Right renal pelvis (tissue), 4 donors: ENCODE data around the gene LRCH1. TPM values are rescaled to one million over a fixed set of nuclear protein-coding genes. Genes with fewer than 3 reads are reported as not detected.

Source experiments
- DNase-seq, 4 donors: peaks; one replicate each; pipeline ENCODE4 v3.0.0-alpha.2; 2013; ENCODE audit warnings: low read depth in 4 of 4, low spot score in 3 of 4, missing footprints in 1 of 4
- polyA plus RNA-seq, 4 donors: library from polyadenylated mRNA; unstranded; fragments of 120-200 nt; gene quantifications; one replicate each; pipeline ENCODE4 v1.2.1, GENCODE V29; 2013; ENCODE audit not compliant: insufficient read length in 4 of 4

Gene LRCH1
- polyA plus RNA-seq, 4 donors, result 28.3 to 37.4 (median 35.2) TPM

DNA sequence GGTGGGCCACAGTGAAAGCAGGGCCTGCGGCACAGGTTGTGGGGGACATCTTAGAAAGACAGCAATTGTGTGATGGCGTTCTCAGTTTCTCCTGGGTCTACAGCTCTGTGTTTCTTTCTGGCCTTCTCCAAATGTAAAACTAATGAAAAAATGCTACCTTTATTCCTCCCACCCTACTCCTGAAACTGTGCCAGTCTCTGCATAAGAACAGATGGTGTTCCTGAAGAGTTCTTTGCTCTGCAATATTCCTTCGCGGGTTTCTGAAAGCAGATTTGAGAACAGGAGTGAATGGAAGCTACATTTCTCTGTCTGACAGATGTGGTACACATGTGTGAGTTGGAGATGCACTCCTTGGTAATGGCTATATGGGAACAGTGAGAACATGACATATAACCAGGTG, 18.0 kb upstream of the LRCH1 start:
- DNase-seq, result no peak

DNA sequence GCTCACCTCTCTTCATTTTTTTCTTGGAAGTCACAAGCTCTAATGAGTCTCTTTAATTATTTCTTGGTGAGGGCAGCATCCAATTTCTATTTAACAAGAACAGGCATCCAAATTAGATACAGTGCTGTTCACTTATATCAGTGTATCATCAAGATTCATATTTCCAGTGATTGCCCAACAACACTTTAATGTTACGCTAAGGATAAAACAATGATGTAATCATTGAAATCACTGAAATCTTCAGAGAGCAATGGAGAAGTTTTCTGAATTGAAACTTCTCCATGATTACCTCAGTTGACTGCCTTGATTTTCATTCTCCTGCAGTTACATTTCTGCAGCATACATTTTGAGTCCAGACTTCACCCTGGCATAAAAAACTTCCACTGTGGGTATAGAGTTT, 17.1 kb upstream of the LRCH1 start:
- DNase-seq, result no peak

DNA sequence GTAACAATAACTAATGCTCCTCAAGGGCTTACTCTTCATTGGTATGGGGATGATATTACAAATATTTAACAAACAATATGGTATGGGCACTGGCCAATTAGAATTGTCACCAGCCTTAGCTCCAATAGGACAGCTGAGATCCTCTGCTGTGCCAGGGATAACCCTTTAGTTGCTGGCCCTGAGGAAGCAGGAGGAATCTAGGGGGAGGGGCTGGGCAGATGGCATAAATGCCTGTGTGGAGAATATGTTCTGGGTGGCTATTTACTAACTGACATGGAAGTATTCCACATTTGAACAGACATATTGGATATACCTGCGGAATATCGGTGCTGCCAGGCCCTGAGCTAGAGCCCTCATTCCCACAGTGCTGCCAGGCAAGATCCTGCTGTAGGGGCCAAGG, 16.6 kb upstream of the LRCH1 start:
- DNase-seq, result no peak

DNA sequence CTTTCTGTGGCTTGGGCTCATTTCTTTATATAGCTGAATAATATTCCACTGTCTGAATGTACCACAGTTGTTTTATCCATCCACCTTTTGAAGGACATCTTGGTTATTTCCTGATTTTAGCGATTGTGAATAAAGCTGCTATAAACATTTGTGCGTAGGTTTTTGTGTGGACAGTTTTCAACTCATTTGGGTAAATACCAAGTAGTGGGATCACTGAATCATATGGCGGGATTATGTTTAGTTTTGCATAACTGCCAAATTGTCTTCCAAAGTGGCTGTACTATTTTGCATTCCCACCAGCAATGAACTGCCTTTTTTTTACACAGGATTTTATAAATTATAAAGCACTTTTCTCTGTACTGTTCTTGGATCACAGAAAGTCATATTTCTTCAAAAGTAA, 13.7 kb upstream of the LRCH1 start:
- DNase-seq, result no peak

DNA sequence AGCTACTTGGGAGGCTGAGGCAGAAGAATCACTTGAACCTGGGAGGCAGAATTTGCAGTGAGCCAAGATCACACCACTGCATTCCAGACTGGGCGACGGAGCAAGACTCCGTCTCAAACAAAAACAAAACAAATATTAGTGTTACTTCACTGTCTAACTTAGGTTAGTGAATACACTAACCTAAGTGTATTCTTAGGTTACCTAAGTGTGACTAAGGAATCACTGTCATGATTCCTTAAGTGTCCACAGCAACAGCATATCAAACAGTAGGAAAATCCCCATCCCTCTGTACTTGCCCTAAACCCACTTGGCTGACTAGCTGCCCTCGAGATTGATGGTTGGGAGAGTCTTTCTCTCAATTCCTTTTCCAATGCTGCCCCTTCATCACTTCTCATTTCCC, 11.8 kb upstream of the LRCH1 start:
- no peak for DNase-seq

DNA sequence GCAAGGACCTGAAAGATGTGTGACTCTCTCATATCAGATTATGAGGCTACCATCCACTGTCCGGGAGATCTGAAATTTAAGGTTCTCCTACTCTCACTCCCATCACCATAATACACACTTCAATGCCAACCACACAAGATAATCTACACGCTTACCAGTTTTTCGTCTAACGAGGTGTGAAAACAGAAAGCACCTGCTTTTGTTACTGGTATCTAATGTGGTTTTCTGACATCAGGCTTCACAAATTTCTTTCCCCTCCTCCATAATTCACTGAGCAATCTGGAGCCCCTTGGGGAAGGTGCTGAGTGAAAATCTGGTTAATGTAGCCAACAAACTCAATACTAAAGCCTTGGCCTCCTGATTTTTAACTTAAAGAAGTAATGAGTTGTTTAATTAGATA, 10.1 kb upstream of the LRCH1 start:
- no peak for DNase-seq

DNA sequence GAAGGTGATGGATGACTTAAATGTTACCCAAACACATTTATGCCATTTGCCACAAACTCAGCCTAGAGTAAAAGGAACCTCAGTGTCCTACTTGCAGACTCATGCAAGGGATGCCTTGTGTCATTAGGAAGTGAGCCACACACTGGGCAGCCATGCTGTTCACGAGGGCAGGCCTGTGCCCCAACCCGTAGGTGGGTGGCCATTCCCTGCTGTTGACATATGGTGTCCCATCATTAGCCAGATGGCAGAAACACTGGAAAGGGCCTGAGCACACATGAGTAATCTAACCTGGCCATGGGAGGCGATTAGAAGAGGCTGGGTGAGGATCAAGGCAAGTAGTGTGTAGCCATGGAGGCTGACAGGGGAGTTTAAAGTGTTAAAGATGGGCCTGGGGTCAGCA, 9.7 kb upstream of the LRCH1 start:
- DNase-seq, result no peak

DNA sequence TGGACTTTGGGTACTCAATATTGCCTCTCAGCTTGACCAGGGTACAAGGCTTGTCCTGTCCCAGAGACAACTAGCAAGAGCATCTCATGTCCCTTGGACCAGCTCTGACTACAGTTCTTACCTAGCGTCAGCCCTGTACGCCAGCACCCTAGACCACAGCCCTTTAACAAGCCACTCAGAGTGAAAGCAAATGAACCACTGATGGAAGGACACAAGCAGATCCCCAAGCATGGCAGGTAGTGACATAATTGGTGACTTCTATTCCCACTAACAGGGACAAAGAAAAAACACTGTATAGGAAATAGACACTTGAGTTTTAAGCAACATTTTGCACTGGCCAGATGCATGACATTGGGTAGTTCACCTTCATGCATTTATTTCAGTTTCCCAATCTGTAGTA, 8.8 kb upstream of the LRCH1 start:
- no peak for DNase-seq

DNA sequence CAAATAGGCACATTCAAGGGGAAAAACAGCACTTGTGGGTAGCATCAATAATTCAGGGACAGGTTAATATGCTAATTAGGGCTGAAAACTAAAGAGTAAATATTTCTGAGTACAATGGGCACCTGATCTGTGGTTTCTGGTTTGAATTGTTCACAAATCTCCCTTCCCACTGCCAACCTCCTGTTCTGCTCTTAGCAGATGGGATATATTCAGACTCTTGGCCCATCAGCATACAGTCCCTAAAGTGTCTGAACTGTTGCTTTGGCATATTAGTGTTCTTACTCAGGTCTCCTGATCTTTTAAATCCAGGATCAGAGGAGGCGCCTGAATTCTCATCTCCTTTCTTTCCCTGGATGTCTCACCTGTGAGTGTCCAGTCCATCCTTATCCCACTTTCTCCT, 8.2 kb upstream of the LRCH1 start:
- no peak for DNase-seq

DNA sequence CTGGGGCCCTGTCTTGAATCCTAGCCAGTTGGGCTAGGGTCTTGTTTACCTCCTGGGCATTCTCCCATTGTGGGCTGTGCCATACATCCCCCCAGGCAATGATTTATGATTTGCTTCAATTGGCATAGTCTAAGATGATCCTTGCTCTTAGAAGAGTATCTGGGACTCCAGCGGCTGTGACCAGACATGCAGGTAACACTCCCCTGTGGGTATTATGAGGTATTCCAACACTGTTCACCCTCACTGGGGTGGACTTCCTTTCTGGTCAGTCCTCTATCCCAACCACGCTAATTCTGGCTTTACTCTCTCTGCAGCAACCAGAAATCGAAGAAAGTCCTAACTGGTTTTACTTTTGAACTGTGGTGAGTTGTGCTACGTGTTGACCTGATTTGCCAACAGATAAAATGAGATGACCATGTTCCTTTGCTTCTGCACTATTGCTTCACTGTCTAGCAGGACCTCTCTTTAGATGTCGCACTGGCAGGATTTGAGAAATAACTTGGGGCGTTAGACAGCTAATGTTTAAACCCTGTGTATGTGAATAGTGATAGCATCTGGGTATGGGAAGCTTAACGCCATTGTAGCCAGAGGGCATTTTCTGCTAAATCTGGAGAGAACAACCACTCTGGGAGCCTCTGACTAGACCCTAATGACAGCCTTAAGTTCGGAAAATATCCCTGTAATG, 6.7 kb upstream of the LRCH1 start:
- DNase-seq, result no peak

DNA sequence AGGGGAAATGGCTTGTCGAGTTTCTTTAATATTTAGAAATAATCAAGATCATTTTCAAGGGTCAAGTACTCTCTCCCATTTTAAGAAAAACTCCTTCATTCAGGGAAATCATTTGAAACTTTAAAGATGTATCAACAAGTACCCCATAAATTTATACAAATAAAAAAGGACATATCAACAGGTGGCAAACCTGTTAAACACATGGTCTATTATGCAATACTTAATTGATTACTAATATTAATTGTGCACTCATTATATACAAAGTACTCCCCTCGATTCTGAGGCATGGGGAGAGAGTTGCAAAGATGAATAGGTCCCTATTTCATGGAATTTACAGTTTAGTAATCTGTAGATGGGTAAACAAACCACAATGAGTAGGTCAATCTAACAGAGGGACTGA, 2.1 kb upstream of the LRCH1 start:
- DNase-seq, result no peak

DNA sequence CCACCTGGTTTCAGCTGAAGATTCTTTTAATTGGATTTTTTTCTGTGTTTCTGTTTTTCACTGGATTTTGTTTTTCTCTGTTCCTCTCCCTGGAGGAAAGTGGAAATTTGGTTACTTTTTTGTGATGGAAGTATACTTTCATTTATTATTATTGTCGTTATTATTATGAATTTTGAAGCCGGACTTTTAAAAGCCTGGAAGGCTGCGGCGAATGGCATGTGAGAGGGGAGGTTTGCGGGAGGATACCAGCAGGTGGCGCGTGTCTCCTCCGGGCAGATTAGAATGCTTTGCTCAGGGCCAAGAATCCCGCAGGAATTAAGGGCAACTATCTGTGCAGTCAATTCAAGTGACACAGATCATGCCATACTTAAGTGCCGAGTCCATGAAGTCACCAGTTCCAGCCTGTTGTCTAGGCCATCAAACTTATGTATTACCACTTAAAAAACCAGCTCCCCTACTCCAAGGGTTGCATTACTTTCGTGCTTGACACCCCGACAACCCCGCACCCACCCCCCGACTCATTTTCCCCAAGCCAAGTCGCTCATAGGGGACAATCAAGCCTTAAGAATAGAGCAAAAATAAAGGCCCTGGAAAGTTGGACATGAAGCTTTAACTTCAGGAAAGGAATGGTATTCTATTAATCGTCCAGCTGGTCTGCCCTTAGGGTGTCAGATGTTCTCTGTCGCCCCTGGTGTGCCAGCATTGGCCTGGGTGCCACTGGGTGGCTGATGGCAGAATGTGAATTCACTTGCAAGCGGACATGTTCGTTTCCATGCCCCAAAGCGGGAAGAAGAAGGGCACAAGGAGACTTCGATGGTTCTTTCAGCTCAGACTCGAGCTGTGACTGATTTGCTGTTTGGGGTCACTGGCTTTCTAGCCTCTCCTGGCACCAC, 1.3 kb upstream of the LRCH1 start:
- DNase-seq, result peak in 1 of 4 donors; percentile 39

DNA sequence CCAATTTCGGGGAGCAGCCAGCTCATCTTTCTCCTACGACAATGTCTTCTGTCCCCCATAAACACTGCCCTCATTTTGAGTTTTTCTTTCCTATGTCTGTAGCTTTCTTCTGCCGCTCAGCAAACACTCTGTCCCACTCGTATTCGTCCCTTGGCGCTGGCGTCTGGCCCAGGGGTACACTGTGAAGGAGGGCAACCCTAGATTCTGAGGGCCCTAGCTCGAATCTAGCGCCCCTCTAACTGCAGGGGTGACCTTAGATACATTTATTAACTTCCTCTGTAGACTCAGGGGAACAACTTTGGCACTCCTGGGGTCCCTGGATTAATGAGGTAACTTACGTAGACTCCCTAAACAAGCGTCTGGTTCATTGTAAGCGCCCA, 677 bp upstream of the LRCH1 start:
- peak in 1 of 4 donors; percentile 10 for DNase-seq

DNA sequence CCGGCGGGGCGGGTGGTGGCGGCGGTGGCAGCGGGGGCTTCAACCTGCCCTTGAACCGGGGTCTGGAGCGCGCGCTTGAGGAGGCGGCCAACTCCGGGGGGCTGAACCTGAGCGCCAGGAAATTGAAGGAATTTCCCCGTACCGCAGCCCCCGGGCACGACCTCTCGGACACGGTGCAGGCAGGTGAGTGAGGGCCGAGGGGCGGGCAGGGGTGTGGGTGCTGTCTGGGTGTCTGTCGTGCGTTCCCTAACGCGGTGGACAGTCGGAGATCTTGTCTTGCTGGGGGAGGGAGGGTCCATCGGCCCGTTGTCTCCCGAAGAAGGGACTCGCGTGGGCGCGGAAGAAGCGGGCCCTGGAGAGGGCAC, 533 bp downstream of the LRCH1 start:
- DNase-seq, result peak in 1 of 4 donors; percentile 41

DNA sequence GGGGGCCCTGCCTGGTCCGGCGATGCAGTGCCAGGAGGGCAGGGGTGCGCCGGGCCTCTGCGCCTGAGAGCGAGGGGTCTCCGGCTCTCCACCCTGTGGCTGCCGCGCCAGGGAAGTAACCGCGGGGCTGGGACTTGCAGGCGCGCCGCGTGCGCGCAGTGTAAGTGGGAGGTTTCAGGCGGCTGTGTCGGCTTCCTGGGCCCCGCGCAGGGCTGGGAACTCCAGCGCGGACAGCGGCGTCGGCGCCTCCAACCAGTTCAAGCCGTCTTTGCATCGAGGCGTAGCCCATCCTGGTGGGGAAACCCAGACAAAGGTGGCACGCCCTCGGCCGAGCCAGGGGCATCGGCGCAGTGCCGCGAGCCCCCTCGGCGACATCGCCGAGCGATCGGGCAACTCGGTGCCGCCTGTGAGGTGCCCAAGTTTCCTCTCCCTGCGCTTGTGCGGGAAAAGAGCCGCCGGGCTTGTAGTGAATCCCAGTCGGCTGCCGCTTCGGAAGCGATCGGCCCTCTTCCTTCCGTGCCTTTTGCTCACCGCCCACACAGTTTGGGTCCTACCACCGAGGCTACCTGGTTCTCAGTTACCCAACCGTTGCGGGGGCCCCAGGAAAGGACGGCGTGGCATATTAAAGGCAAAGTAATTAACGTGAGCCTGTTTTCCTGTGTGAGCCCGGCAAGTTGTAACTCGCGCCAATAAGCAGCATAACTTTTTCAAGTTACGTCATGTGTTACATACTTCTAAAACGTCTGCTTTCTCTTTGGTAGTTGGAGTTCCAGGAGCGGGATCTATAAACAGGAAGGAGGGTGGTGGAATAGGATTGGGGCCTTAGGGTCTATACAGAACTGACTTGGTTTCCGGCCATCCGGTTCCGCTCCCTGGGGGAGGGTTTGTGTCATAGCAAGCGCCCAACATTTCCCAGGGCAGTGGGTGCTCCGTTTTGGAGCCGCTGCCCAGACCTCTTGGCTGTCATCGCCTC, 1.2 kb downstream of the LRCH1 start:
- DNase-seq, result peak in 1 of 4 donors; percentile 52

DNA sequence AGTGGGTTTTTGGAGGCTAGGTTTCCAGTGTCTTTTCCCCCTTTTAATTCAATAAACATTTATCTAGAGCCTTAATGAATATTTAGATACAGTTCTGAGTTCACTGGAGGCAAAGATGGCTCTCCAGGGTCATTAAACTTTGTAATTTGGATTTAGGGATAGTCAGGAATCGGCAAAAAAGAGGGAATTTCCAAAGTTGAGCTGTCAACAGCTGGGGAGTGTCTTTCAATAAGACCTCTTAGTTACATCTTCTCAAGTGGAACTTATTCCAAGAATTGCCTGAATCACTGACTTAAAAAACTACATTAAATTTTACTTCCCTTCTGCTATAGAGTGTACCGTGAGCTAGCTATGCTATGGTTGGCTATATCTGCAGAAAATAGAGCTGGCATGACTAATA, 2.0 kb downstream of the LRCH1 start:
- no peak for DNase-seq

DNA sequence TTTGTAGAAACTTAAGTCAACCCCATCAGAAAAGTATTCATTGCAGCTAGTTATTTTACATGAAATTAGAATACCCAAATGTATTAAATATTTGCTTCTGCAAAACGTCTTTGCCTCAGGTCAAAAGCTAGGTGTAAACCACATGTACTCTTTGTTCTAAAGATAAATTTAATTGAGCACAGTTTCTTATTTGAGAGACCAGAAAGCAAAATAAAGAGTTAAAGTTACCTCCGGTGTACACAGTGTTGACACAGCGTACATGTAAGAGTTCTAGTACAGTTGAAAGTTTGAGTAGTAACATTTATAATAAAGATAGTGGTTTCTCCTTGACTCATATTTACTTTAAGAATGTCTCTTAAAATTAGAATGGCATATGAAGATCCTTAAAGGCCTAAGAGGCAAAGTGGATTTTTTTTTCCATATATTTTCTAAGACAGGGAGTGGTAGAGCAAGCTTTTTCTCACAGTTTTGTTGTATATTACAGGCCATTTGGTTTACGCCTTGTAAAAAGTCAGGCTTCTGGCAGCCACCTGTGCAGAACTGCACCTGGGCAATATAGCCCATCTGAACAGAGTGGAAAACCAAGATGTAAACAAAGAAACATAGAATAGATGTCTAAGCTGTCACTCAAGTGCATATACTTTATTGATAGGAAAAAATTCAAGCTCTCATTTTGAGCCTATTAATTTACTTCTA, 2.9 kb downstream of the LRCH1 start:
- DNase-seq, result no peak

DNA sequence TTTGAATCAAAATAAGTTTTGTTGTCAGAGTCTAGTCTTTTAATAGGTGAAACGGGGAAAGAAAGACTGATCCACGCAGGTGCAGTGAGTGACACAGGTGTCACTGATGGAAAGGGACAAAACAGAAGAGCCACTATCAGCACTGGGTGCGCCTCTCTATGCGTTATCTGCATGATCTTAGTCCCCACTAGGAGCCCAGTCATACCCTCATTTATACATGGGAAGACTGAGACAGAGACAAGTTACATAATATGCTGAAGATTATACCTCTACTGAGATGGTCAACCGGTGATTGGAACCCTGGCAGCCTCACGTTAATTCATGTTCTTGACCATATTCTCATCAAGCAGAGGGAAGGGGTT, 3.4 kb downstream of the LRCH1 start:
- DNase-seq, result no peak

DNA sequence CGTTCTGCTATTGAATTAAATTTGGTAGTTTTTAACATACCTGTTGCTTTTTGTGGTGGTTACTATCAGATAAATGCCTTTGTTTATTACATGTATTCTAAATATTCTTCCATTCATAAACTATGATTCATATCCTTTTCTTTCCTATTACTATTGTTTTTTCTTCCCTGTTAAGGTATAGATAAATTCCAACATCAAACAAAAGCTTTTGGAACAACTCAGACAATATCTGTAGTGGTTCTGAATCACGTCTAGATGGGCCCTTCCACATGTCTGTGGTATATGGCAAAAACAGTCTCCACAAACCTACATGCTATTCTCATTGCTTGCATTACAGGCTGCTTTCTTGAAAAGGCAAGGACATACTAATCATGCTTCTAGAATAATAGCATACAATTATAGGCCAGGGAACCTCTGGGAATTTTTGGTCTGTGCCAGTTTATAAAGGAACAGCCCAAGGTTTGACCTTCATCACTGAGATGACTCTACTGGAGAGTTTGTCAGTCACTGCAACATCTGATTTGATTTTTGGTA, 6.4 kb downstream of the LRCH1 start:
- DNase-seq, result no peak

DNA sequence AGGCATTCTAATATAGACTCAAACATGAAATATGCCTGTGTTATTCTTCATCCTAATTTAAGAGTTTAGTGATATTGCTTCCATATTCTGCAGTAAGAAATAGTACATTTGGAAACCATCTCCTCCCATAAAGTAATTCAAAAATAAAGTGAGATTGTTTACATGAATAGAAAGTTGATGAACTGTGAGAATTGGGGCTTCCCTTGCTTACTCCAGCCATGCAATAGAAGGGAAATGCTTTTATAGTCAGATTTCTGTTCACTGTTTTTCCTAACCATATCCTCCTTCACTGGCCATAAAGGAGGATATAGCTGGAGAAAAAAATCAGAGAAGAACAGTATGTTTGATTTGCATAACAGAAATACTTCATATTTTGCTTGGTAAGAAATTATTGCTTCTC, 7.8 kb downstream of the LRCH1 start:
- DNase-seq, result no peak
